HepG2 (cell line): ENCODE results near the gene NT5DC2. TPM values are rescaled to one million over a fixed set of nuclear protein-coding genes. Genes with fewer than 3 reads are reported as not detected.

ENCODE experiments used
- ATAC-seq: fragments of 200-7000 bp; cut with Tn5 transposase; 3 replicates; pipeline ENCODE4 v1.9.1; 2020; ENCODE audit warnings: mild to moderate bottlenecking, moderate library complexity
- BruUV-seq: library from RNA; stranded (reverse); fragments of 400-500 nt; replicated peaks from 2 replicates; lab custom pipeline; 2021; lab: Mats Ljungman, UMichigan
- CTCF ChIA-PET: fragments of 300-600 bp; formaldehyde crosslinking; extraction: SDS; loops from one replicate; lab custom pipeline; 2021; ENCODE audit warnings: low total read pairs, inconsistent platforms, low intra/inter-chr PET ratio; lab: Yijun Ruan, JAX
- POLR2A ChIA-PET: fragments of 350-600 bp; sonication (Branson Sonifier 250); formaldehyde crosslinking; loops from one replicate; lab custom pipeline; 2020; ENCODE audit warnings: antibody characterized with exemption, inconsistent platforms; lab: Yijun Ruan, JAX
- DNase-seq: peaks from one replicate; pipeline ENCODE4 v3.0.0-alpha.2; 2015; ENCODE audit warnings: low spot score
- FAIRE-seq: peaks from 3 replicates; lab custom pipeline; 2011; peaks lifted over from hg19 to GRCh38; lab: Jason Lieb, UNC
- H2AFZ ChIP-seq: one replicate; pipeline ENCODE4 v1.6.1; 2011; ENCODE audit warnings: low read length, inconsistent platforms
- H3K27ac ChIP-seq: fragments of 300-600 bp; 3 replicates; pipeline ENCODE4 v1.8.0; 2011; ENCODE audit warnings: mixed run types, mild to moderate bottlenecking, mixed read lengths, low read length, inconsistent platforms; ENCODE audit not compliant: insufficient read depth; ENCODE audit errors: extremely low read length
- H3K27me3 ChIP-seq, 2 experiments: fragments of 200-600 bp in 1 of 2; 2 replicates in 1 of 2; 3 replicates in 1 of 2; pipeline versions ENCODE4 v1.6.0 to v1.8.0; 2011; ENCODE audit warnings: low read length in 2 of 2, mild to moderate bottlenecking in 2 of 2, moderate library complexity in 2 of 2, inconsistent platforms in 1 of 2; ENCODE audit not compliant: insufficient read depth in 2 of 2, control insufficient read depth in 1 of 2
- H3K36me3 ChIP-seq, 2 experiments: fragments of 200-600 bp in 1 of 2; replicated peaks in 1 of 2; 2 replicates in 1 of 2; 3 replicates in 1 of 2; pipeline versions ENCODE4 v1.5.1 to v1.8.0; 2011; ENCODE audit warnings: low read length in 2 of 2, inconsistent platforms in 1 of 2; ENCODE audit not compliant: insufficient read depth in 2 of 2, control insufficient read depth in 1 of 2
- H3K4me1 ChIP-seq: 2 replicates; pipeline ENCODE4 v1.5.1; 2012; ENCODE audit warnings: low read length, inconsistent platforms; ENCODE audit not compliant: insufficient read depth
- H3K4me2 ChIP-seq: 2 replicates; pipeline ENCODE4 v1.6.0; 2011; ENCODE audit warnings: low read depth, low read length, inconsistent platforms
- H3K4me3 ChIP-seq, 3 experiments: fragments of 200-600 bp in 1 of 3; sonication (generic), shearing (Covaris generic) in 1 of 3; replicated peaks in 1 of 3; 2 replicates each; pipeline ENCODE4 v1.5.1; 2011 to 2016; ENCODE audit warnings: low read length in 3 of 3, inconsistent platforms in 2 of 3, low read depth in 2 of 3, mild to moderate bottlenecking in 2 of 3, control low read depth in 1 of 3, mixed read lengths in 1 of 3; ENCODE audit not compliant: insufficient read depth in 1 of 3
- H3K79me2 ChIP-seq: one replicate; pipeline ENCODE4 v1.6.1; 2011; ENCODE audit warnings: low read length, inconsistent platforms; ENCODE audit not compliant: insufficient read depth
- H3K9ac ChIP-seq: 2 replicates; pipeline ENCODE4 v1.6.0; 2011; ENCODE audit warnings: mild to moderate bottlenecking, low read depth, low read length, inconsistent platforms; ENCODE audit not compliant: insufficient read depth
- H3K9me3 ChIP-seq: 2 replicates; pipeline ENCODE4 v1.5.1; 2012; ENCODE audit warnings: mild to moderate bottlenecking, low read length
- H4K20me1 ChIP-seq: 2 replicates; pipeline ENCODE4 v1.6.0; 2011; ENCODE audit warnings: inconsistent platforms, mild to moderate bottlenecking, low read length, moderate library complexity; ENCODE audit not compliant: insufficient read depth
- POLR2G ChIP-seq: fragments of 200-400 bp; formaldehyde crosslinking; IDR thresholded peaks from 2 replicates; pipeline ENCODE4 v1.6.1; 2018; ENCODE audit warnings: mild to moderate bottlenecking, low read depth, low read length, moderate library complexity
- RFX1 ChIP-seq: fragments of 450-650 bp; IDR thresholded peaks from 2 replicates; pipeline ENCODE4 v1.6.1; 2017
- SNAPC4 ChIP-seq: sonication (generic); formaldehyde crosslinking; IDR thresholded peaks from 2 replicates; pipeline ENCODE4 v1.4.0; 2020; ENCODE audit warnings: mild to moderate bottlenecking, missing genetic modification reagents
- TCF12 ChIP-seq, 2 experiments: fragments of 450-650 bp in 1 of 2; sonication (generic) in 1 of 2; formaldehyde crosslinking in 1 of 2; IDR thresholded peaks; 2 replicates each; pipeline versions ENCODE4 v1.6.1 to v1.8.0; 2017 to 2022; ENCODE audit warnings: antibody characterized with exemption in 1 of 2, mild to moderate bottlenecking in 1 of 2, missing genetic modification reagents in 1 of 2, moderate library complexity in 1 of 2
- TRIM22 ChIP-seq: fragments of 450-650 bp; IDR thresholded peaks from 2 replicates; pipeline ENCODE4 v1.6.1; 2017
- TSC22D2 ChIP-seq: sonication (generic); formaldehyde crosslinking; IDR thresholded peaks from 2 replicates; pipeline ENCODE4 v1.5.1; 2020; ENCODE audit warnings: missing genetic modification reagents, mild to moderate bottlenecking, borderline replicate concordance
- ZNF275 ChIP-seq: sonication (generic); formaldehyde crosslinking; IDR thresholded peaks from 2 replicates; pipeline ENCODE4 v1.8.0; 2022; ENCODE audit warnings: missing genetic modification reagents, mild to moderate bottlenecking, inconsistent platforms, borderline replicate concordance
- ZNF496 ChIP-seq: sonication (generic); formaldehyde crosslinking; IDR thresholded peaks from 2 replicates; pipeline ENCODE4 v1.8.1; 2023; ENCODE audit warnings: mild to moderate bottlenecking, moderate library complexity, missing genetic modification reagents; ENCODE audit not compliant: insufficient replicate concordance
- WGBS: methylation state at CpG from one replicate; pipeline ENCODE4 v1.1.6; 2017; ENCODE audit warnings: low lambda C conversion rate; 5-methylcytosine and 5-hydroxymethylcytosine counted together
- in situ Hi-C: cut with HindIII; loops from 2 replicates; pipeline ENCODE4 v1.10.0; 2017; ENCODE audit warnings: low pct_unique_long_range_greater_than_20kb; ENCODE audit not compliant: extremely low pct_ligation_motif_present
- intact Hi-C: fragments of 100-400 bp; cut with micrococcal nuclease; formaldehyde crosslinking; loops from one replicate; pipeline ENCODE4 v1.10.0; 2022; ENCODE audit not compliant: unreplicated experiment
- polyA plus RNA-seq, 8 experiments: library from polyadenylated mRNA; depleted of rRNA in 3 of 8; stranded (reverse) in 7 of 8; unstranded in 1 of 8; fragments of >200 nt; fragmentation: Illumina TruSeq in 4 of 8; extraction: Trizol in 4 of 8; gene quantifications; 2 replicates each; pipeline versions ENCODE4 v1.2.1 to v1.2.3, GENCODE V29; 2011 to 2016; ENCODE audit warnings: low read depth in 4 of 8, missing spikeins in 1 of 8, mixed read lengths in 1 of 8; ENCODE audit not compliant: insufficient read depth in 1 of 8
- total RNA-seq, 5 experiments: library from RNA; depleted of rRNA; stranded (reverse); fragments of >200 nt; fragmentation: Illumina TruSeq; extraction: Trizol; gene quantifications; 2 replicates each; pipeline ENCODE4 v1.2.3, GENCODE V29; 2016; ENCODE audit warnings: low read depth in 1 of 5

Gene NT5DC2
- total and polyA plus RNA-seq, 2 of the 13 experiments (the other 11 are each of a cell fraction or from before 2014, with no cell fraction given): 131 to 240 TPM

- no peaks in the 10 kb centered on the region for H3K27me3 ChIP-seq
- peaks cover 42% of the 10 kb centered on the region for H3K4me1 ChIP-seq
- ChIA-PET POLR2A (no interaction called here), CTCF (no interaction called here)
- FAIRE-seq: no peak
- H3K9ac ChIP-seq: no peak overlapping the region
- 90% methylated on average over 9 of the region's 12 CpGs for WGBS
- H3K36me3 ChIP-seq: peaks cover 16 to 32% of the 10 kb centered on the region in 2 experiments
- H2AFZ ChIP-seq: no peak overlapping the region
- no peak overlapping the region for H3K27ac ChIP-seq
- no peak for ATAC-seq
- intact Hi-C loops (loop anchor here (5.0 kb wide), 1 partner anchor 57 kb away; no protein-coding TSS in a partner anchor), in situ Hi-C loops (no loop called here)
- no peak overlapping the region for H3K4me2 ChIP-seq
- no peak for DNase-seq
- H4K20me1 ChIP-seq: 0 out of 2 replicates have a peak, but pooled peaks cover 5% of the 10 kb centered on the region
- H3K9me3 ChIP-seq: no peaks in the 10 kb centered on the region
- H3K79me2 ChIP-seq: peaks cover 35% of the 10 kb centered on the region
- no peak overlapping the region for H3K4me3 ChIP-seq
- TF ChIP-seq TSC22D2 (CRISPR knock-in tag) (no peak), SNAPC4 (CRISPR knock-in tag) (no peak), TRIM22 (no peak), ZNF496 (CRISPR knock-in tag) (no peak), ZNF275 (no peak), RFX1 (no peak), POLR2G (0 out of 2 replicates have a peak, but pooled peaks have one; percentile 1), TCF12 (IDR thresholded peaks at IDR 0.05) (no peak), TCF12 (CRISPR knock-in tag; IDR thresholded peaks at IDR 0.05) (no peak)
- no TSS peak for BruUV-seq
Observed at GRCh38 chr3:52529376-52530333, 4.0 kb downstream of the NT5DC2 start.
